GM19468 (cell line): Measurements from ENCODE around the gene NFIB.

Experiments
- ATAC-seq: cut with Tn5 transposase; IDR thresholded peaks from one replicate; pipeline ENCODE4 v1.9.1; 2021; ENCODE audit warnings: mild to moderate bottlenecking, moderate library complexity, moderate number of reproducible peaks; ENCODE audit not compliant: unreplicated experiment; ENCODE audit errors: extremely low read depth

NFIB gene

GRCh38 chr9:14309403-14309802, 4.5 kb downstream of the NFIB start:
- ATAC-seq, result no peak

GRCh38 chr9:14308853-14309145, 5.1 kb downstream of the NFIB start:
- ATAC-seq, result no peak

- no peak for ATAC-seq
Observed at GRCh38 chr9:14307989-14308852, 5.7 kb downstream of the NFIB start.

GRCh38 chr9:14306672-14307660, 7.0 kb downstream of the NFIB start:
- ATAC-seq, result no peak

GRCh38 chr9:14306188-14306587, 7.8 kb downstream of the NFIB start:
- ATAC-seq, result no peak

- ATAC-seq, result no peak
Observed at GRCh38 chr9:14304259-14304658, 9.7 kb downstream of the NFIB start.

GRCh38 chr9:14303521-14303920, 10.4 kb downstream of the NFIB start:
- ATAC-seq, result no peak

- no peak for ATAC-seq
Observed at GRCh38 chr9:14303100-14303499, 10.8 kb downstream of the NFIB start.

- no peak for ATAC-seq
Observed at GRCh38 chr9:14302405-14302804, 11.5 kb downstream of the NFIB start.

GRCh38 chr9:14301583-14302021, 12.3 kb downstream of the NFIB start:
- no peak for ATAC-seq

GRCh38 chr9:14301006-14301405, 12.9 kb downstream of the NFIB start:
- ATAC-seq, result no peak

- no peak for ATAC-seq
Observed at GRCh38 chr9:14300588-14300987, 13.4 kb downstream of the NFIB start.

- ATAC-seq, result no peak
Observed at GRCh38 chr9:14300040-14300439, 13.9 kb downstream of the NFIB start.

- ATAC-seq, result no peak
Observed at GRCh38 chr9:14298601-14299022, 15.3 kb downstream of the NFIB start.

GRCh38 chr9:14296495-14297113, 17.3 kb downstream of the NFIB start:
- no peak for ATAC-seq

GRCh38 chr9:14294659-14295058, 19.3 kb downstream of the NFIB start:
- ATAC-seq, result no peak

- no peak for ATAC-seq
Observed at GRCh38 chr9:14293801-14294200, 20.1 kb downstream of the NFIB start.

GRCh38 chr9:14292181-14292739, 21.7 kb downstream of the NFIB start:
- no peak for ATAC-seq

GRCh38 chr9:14289916-14290315, 24.0 kb downstream of the NFIB start:
- no peak for ATAC-seq

GRCh38 chr9:14288433-14288832, 25.5 kb downstream of the NFIB start:
- ATAC-seq, result no peak
